Naive thymus-derived CD4-positive, alpha-beta T cell (primary cell): ENCODE measurements around the gene IL23A. TPM values are rescaled to one million over a fixed set of nuclear protein-coding genes. Genes with fewer than 3 reads are reported as not detected.

Experiments
- ATAC-seq: fragments of 150-1000 bp; cut with Tn5 transposase; 2 replicates; pipeline ENCODE4 v1.10.0; 2021; ENCODE audit warnings: mild to moderate bottlenecking, moderate library complexity
- CTCF ChIA-PET: fragments of 350-600 bp; sonication (Branson Sonifier 250); formaldehyde crosslinking; loops from one replicate; lab custom pipeline; 2021; ENCODE audit warnings: antibody characterized with exemption; lab: Charles Lee
- POLR2A ChIA-PET: fragments of 350-600 bp; sonication (Branson Sonifier 250); formaldehyde crosslinking; loops from one replicate; lab custom pipeline; 2021; ENCODE audit warnings: antibody characterized with exemption, inconsistent platforms; lab: Charles Lee
- DNase-seq, 9 donors: peaks; one replicate each; pipeline versions ENCODE4 v3.0.0 to v3.0.0-alpha.2; 2020 to 2022; ENCODE audit warnings: mixed read lengths in 1 of 9
- H3K27ac ChIP-seq: one replicate; pipeline ENCODE4 v1.7.0; 2013; ENCODE audit warnings: mild to moderate bottlenecking, low read depth, low read length, moderate library complexity
- H3K27me3 ChIP-seq, 2 donors: one replicate each; pipeline ENCODE4 v1.7.0; 2013; ENCODE audit warnings: low read length in 2 of 2, mild to moderate bottlenecking in 2 of 2, moderate library complexity in 2 of 2; ENCODE audit not compliant: control insufficient read depth in 2 of 2, insufficient read depth in 2 of 2
- H3K36me3 ChIP-seq, 3 experiments: 1 replicate in 2 of 3; 2 replicates in 1 of 3; pipeline ENCODE4 v1.7.0; 2013; ENCODE audit warnings: low read length in 3 of 3, mild to moderate bottlenecking in 3 of 3, moderate library complexity in 1 of 3; ENCODE audit not compliant: insufficient read depth in 3 of 3, control insufficient read depth in 2 of 3
- H3K4me1 ChIP-seq, 2 donors: one replicate each; pipeline ENCODE4 v1.7.0; 2013; ENCODE audit warnings: low read length in 2 of 2, mild to moderate bottlenecking in 2 of 2, moderate library complexity in 1 of 2; ENCODE audit not compliant: control insufficient read depth in 2 of 2, insufficient read depth in 2 of 2
- H3K4me3 ChIP-seq: 2 replicates; pipeline ENCODE4 v1.7.0; 2013; ENCODE audit warnings: mild to moderate bottlenecking, low read length
- H3K9me3 ChIP-seq, 3 experiments: 1 replicate in 2 of 3; 2 replicates in 1 of 3; pipeline ENCODE4 v1.7.0; 2013; ENCODE audit warnings: low read length in 3 of 3; ENCODE audit not compliant: control insufficient read depth in 2 of 3
- H3K27ac Mint-ChIP-seq, 9 donors: one replicate each; pipeline ENCODE4 v1.8.0; 2020 to 2022; ENCODE audit warnings: mixed read lengths in 9 of 9, mild to moderate bottlenecking in 8 of 9, moderate library complexity in 5 of 9, inconsistent platforms in 2 of 9
- H3K27me3 Mint-ChIP-seq, 5 donors: one replicate each; pipeline ENCODE4 v1.8.0; 2021 to 2022; ENCODE audit warnings: mixed read lengths in 5 of 5, mild to moderate bottlenecking in 1 of 5
- H3K36me3 Mint-ChIP-seq, 5 donors: one replicate each; pipeline ENCODE4 v1.8.0; 2020 to 2022; ENCODE audit warnings: mixed read lengths in 5 of 5, mild to moderate bottlenecking in 3 of 5, inconsistent platforms in 1 of 5
- H3K4me1 Mint-ChIP-seq, 7 donors: one replicate each; pipeline ENCODE4 v1.8.0; 2020 to 2022; ENCODE audit warnings: mixed read lengths in 7 of 7, mild to moderate bottlenecking in 3 of 7, inconsistent platforms in 1 of 7
- H3K4me3 Mint-ChIP-seq, 10 donors: one replicate each; pipeline ENCODE4 v1.8.0; 2020 to 2022; ENCODE audit warnings: mild to moderate bottlenecking in 10 of 10, mixed read lengths in 10 of 10, moderate library complexity in 6 of 10, inconsistent platforms in 2 of 10
- H3K9me3 Mint-ChIP-seq, 11 donors: one replicate each; pipeline ENCODE4 v1.8.0; 2020 to 2022; ENCODE audit warnings: mixed read lengths in 11 of 11, mild to moderate bottlenecking in 4 of 11, inconsistent platforms in 1 of 11, moderate library complexity in 1 of 11
- intact Hi-C, 2 donors: fragments of 100-400 bp; cut with micrococcal nuclease; formaldehyde crosslinking; loops; one replicate each; pipeline ENCODE4 v1.15.1; 2023
- polyA plus RNA-seq, 2 donors: library from polyadenylated mRNA; unstranded; fragments of 300-500 nt; fragmentation: Illumina TruSeq; gene quantifications; one replicate each; pipeline ENCODE4 v1.2.3, GENCODE V29; 2021
- total RNA-seq, 6 experiments: library from RNA in 5 of 6; stranded (reverse) in 5 of 6; gene quantifications; 1 replicate in 5 of 6; 2 replicates in 1 of 6; pipeline ENCODE4 v1.2.3 and lab custom pipeline; 2021 to 2026

IL23A gene
- total and polyA plus RNA-seq, 7 experiments from 2014 or later, result 14.4 to 42.0 (median 20.1) TPM

- DNase-seq (no peak), ATAC-seq (no peak)
- Mint-ChIP-seq H3K9me3 (peaks cover 0 to 8% (median 0%) of the 10 kb centered on the region in 11 donors), H3K4me3 (no peak overlapping the region), H3K36me3 (peaks cover 0 to 4% (median 0%) of the 10 kb centered on the region in 5 donors), H3K27me3 (peaks cover 0 to 23% (median 0%) of the 10 kb centered on the region in 5 donors), H3K27ac (no peak overlapping the region), H3K4me1 (peaks cover 0 to 7% (median 0%) of the 10 kb centered on the region in 7 donors)
- ChIA-PET POLR2A (no interaction called here), CTCF (interaction anchor here (0.6 to 0.9 kb wide), 3 partner anchors 9 to 123 kb away, joined by 3 to 5 read pairs (median 3); no protein-coding TSS in a partner anchor)
- intact Hi-C loops, result no loop called here
- Histone ChIP-seq H3K27ac (no peak overlapping the region), H3K27me3 (no peaks in the 10 kb centered on the region), H3K36me3 (no peaks in the 10 kb centered on the region), H3K9me3 (no peaks in the 10 kb centered on the region), H3K4me3 (no peak overlapping the region), H3K4me1 (no peaks in the 10 kb centered on the region)
Observed at GRCh38 chr12:56373515-56373914, 34.8 kb downstream of the IL23A start.

- no peak overlapping the region for H3K27ac ChIP-seq
- peaks cover 0 to 7% (median 0%) of the 10 kb centered on the region in 7 donors for H3K4me1 Mint-ChIP-seq
- no peaks in the 10 kb centered on the region for H3K4me1 ChIP-seq
- peaks cover 0 to 4% (median 0%) of the 10 kb centered on the region in 5 donors for H3K36me3 Mint-ChIP-seq
- ChIA-PET POLR2A (interaction anchor here (0.6 to 1.0 kb wide), 2 partner anchors 9 to 22 kb away, joined by 3 to 5 read pairs; no protein-coding TSS in a partner anchor), CTCF (interaction anchor here (0.6 to 1.2 kb wide), 3 partner anchors 36 to 1994 kb away, joined by 3 to 4 read pairs (median 3); no protein-coding TSS in a partner anchor)
- no peak overlapping the region for H3K27ac Mint-ChIP-seq
- H3K27me3 Mint-ChIP-seq, result peaks cover 0 to 19% (median 0%) of the 10 kb centered on the region in 5 donors
- H3K4me3 ChIP-seq, result no peak overlapping the region
- no peaks in the 10 kb centered on the region for H3K36me3 ChIP-seq
- no peak overlapping the region for H3K4me3 Mint-ChIP-seq
- no peaks in the 10 kb centered on the region for H3K9me3 ChIP-seq
- H3K27me3 ChIP-seq, result no peaks in the 10 kb centered on the region
- peaks cover 0 to 8% (median 0%) of the 10 kb centered on the region in 11 donors for H3K9me3 Mint-ChIP-seq
- ATAC-seq (no peak), DNase-seq (no peak)
- intact Hi-C loops, result no loop called here
Observed at GRCh38 chr12:56374726-56375597, 36.3 kb downstream of the IL23A start.

GRCh38 chr12:56375598-56376434 is 37.1 kb downstream of the IL23A start:
- H3K36me3 ChIP-seq, result no peaks in the 10 kb centered on the region
- no peaks in the 10 kb centered on the region for H3K27me3 ChIP-seq
- Mint-ChIP-seq H3K27me3 (peaks cover 0 to 19% (median 0%) of the 10 kb centered on the region in 5 donors), H3K9me3 (peaks cover 0 to 8% (median 0%) of the 10 kb centered on the region in 11 donors), H3K27ac (no peak overlapping the region), H3K4me3 (no peak overlapping the region), H3K36me3 (peaks cover 0 to 4% (median 0%) of the 10 kb centered on the region in 5 donors), H3K4me1 (peaks cover 0 to 7% (median 0%) of the 10 kb centered on the region in 7 donors)
- ATAC-seq (no peak), DNase-seq (no peak)
- ChIA-PET CTCF (interaction anchor here (1.2 kb wide), 1 partner anchor 36 kb away, joined by 4 read pairs; no protein-coding TSS in a partner anchor), POLR2A (interaction anchor here (1.0 to 1.3 kb wide), 2 partner anchors 8 to 60 kb away, joined by 4 to 5 read pairs; partner anchors contain the start of gene CNPY2)
- no peak overlapping the region for H3K27ac ChIP-seq
- H3K4me1 ChIP-seq, result no peaks in the 10 kb centered on the region
- intact Hi-C loops, result no loop called here
- no peak overlapping the region for H3K4me3 ChIP-seq
- H3K9me3 ChIP-seq, result no peaks in the 10 kb centered on the region

- peaks cover 0 to 6% (median 0%) of the 10 kb centered on the region in 11 donors for H3K9me3 Mint-ChIP-seq
- H3K4me3 Mint-ChIP-seq, result no peak overlapping the region
- H3K27ac Mint-ChIP-seq, result peak overlapping the region in 1 of 9 donors; percentile 14
- DNase-seq (no peak), ATAC-seq (no peak)
- H3K36me3 ChIP-seq, result no peaks in the 10 kb centered on the region
- POLR2A ChIA-PET, result interaction anchor here (1.3 kb wide), 1 partner anchor 61 kb away, joined by 4 read pairs; the partner anchor contains the start of gene CNPY2
- CTCF ChIA-PET, result no interaction called here
- H3K4me1 Mint-ChIP-seq, result peaks cover 0 to 7% (median 0%) of the 10 kb centered on the region in 7 donors
- H3K27me3 ChIP-seq, result no peaks in the 10 kb centered on the region
- H3K27me3 Mint-ChIP-seq, result peaks cover 0 to 10% (median 0%) of the 10 kb centered on the region in 5 donors
- no peaks in the 10 kb centered on the region for H3K4me1 ChIP-seq
- H3K9me3 ChIP-seq, result no peaks in the 10 kb centered on the region
- intact Hi-C loops, result no loop called here
- H3K27ac ChIP-seq, result no peak overlapping the region
- peaks cover 0 to 4% (median 0%) of the 10 kb centered on the region in 5 donors for H3K36me3 Mint-ChIP-seq
- H3K4me3 ChIP-seq, result no peak overlapping the region
Observed at GRCh38 chr12:56377310-56377988, 38.8 kb downstream of the IL23A start.

- DNase-seq (no peak), ATAC-seq (no peak)
- no peak overlapping the region for H3K4me3 ChIP-seq
- no peaks in the 10 kb centered on the region for H3K27me3 ChIP-seq
- H3K9me3 ChIP-seq, result no peaks in the 10 kb centered on the region
- no peak overlapping the region for H3K4me3 Mint-ChIP-seq
- peaks cover 0 to 4% (median 0%) of the 10 kb centered on the region in 5 donors for H3K36me3 Mint-ChIP-seq
- ChIA-PET CTCF (no interaction called here), POLR2A (no interaction called here)
- no peaks in the 10 kb centered on the region for H3K36me3 ChIP-seq
- peaks cover 0 to 7% (median 0%) of the 10 kb centered on the region in 7 donors for H3K4me1 Mint-ChIP-seq
- H3K4me1 ChIP-seq, result no peaks in the 10 kb centered on the region
- no peak overlapping the region for H3K27ac Mint-ChIP-seq
- intact Hi-C loops, result no loop called here
- peaks cover 0 to 5% (median 0%) of the 10 kb centered on the region in 5 donors for H3K27me3 Mint-ChIP-seq
- peaks cover 0 to 6% (median 0%) of the 10 kb centered on the region in 11 donors for H3K9me3 Mint-ChIP-seq
- no peak overlapping the region for H3K27ac ChIP-seq
Observed at GRCh38 chr12:56377989-56378316, 39.3 kb downstream of the IL23A start.

- POLR2A ChIA-PET, result no interaction called here
- no peaks in the 10 kb centered on the region for H3K9me3 ChIP-seq
- H3K27ac Mint-ChIP-seq, result no peak overlapping the region
Observed at GRCh38 chr12:56382611-56383010, 43.9 kb downstream of the IL23A start.

More at GRCh38 chr12:56382611-56383010, 43.9 kb downstream of the IL23A start:
- Mint-ChIP-seq H3K4me1 (peaks cover 0 to 3% (median 0%) of the 10 kb centered on the region in 7 donors), H3K27me3 (peaks cover 0 to 2% (median 0%) of the 10 kb centered on the region in 5 donors), H3K9me3 (no peaks in the 10 kb centered on the region), H3K36me3 (no peaks in the 10 kb centered on the region), H3K4me3 (no peak overlapping the region)
- H3K4me1 ChIP-seq, result no peaks in the 10 kb centered on the region
- no peak for ATAC-seq
- H3K4me3 ChIP-seq, result no peak overlapping the region
- no peaks in the 10 kb centered on the region for H3K36me3 ChIP-seq
- H3K27ac ChIP-seq, result no peak overlapping the region
- no peak for DNase-seq
- H3K27me3 ChIP-seq, result no peaks in the 10 kb centered on the region
- intact Hi-C loops, result no loop called here
- CTCF ChIA-PET, result interaction anchor here (0.7 kb wide), 1 partner anchor 9 kb away, joined by 3 read pairs; no protein-coding TSS in a partner anchor
